ENCODE measurements around the gene ZNF629. TPM values are rescaled to one million over a fixed set of nuclear protein-coding genes. Genes with fewer than 3 reads are reported as not detected.

ZNF629 gene
- total RNA-seq, 5 donors from 2014 or later (not counting 1 experiment from before 2014, with no cell fraction given) = 2.4 to 7.6 (median 4.4) TPM

- peak; percentile 12 to 72 (median 47) for DNase-seq
- Mint-ChIP-seq H3K36me3 (no peaks in the 10 kb centered on the region), H3K27ac (peak overlapping the region; percentile 76 to 82), H3K4me3 (peak overlapping the region; percentile 79 to 88 (median 83)), H3K27me3 (no peaks in the 10 kb centered on the region), H3K4me1 (peaks cover 16 to 27% (median 22%) of the 10 kb centered on the region in 3 donors), H3K9me3 (no peaks in the 10 kb centered on the region)
- ChIA-PET CTCF (interaction anchor here in 1 of 2 donors (0.6 to 1.2 kb wide), 3 partner anchors 9 to 52 kb away, joined by 3 to 10 read pairs (median 5); no protein-coding TSS in a partner anchor), POLR2A (interaction anchor here in 1 of 2 donors (0.7 kb wide), 1 partner anchor 84 kb away, joined by 3 read pairs; no protein-coding TSS in a partner anchor)
- peaks cover 0 to 12% of the 10 kb centered on the region in 2 experiments for H3K27me3 ChIP-seq (replicated peaks in 1 of 2; ENCODE audit: control insufficient read depth in 2 of 2, extremely low read depth in 1 of 2, insufficient read depth in 2 of 2, low read length in 1 of 2)
- ATAC-seq (replicated peaks in 1 of 4) = peak; percentile 87 to 96 (median 92)
- no peaks in the 10 kb centered on the region for H3K36me3 ChIP-seq (ENCODE audit: control insufficient read depth in 2 of 2, extremely low read depth in 1 of 2, insufficient read depth in 1 of 2, low read length in 1 of 2)
- H3K9me3 ChIP-seq = no peaks in the 10 kb centered on the region
- peak overlapping the region; percentile 38 for H3K27ac ChIP-seq (ENCODE audit: low read length)
- peaks cover 5 to 17% of the 10 kb centered on the region in 2 experiments for H3K4me1 ChIP-seq (ENCODE audit: control insufficient read depth in 1 of 2, extremely low read depth in 1 of 2, insufficient read depth in 2 of 2, low read length in 2 of 2)
- H3K4me3 ChIP-seq (ENCODE audit: control insufficient read depth in 1 of 2, extremely low read depth in 1 of 2, low read length in 1 of 2) = peak overlapping the region; percentile 71 to 83
- WGBS (ENCODE audit: insufficient coverage) = 11% methylated on average over 50 of the region's 62 CpGs
These were observed 18.6 kb upstream of the ZNF629 start for GRCh38 chr16:30805370-30806169.

DNA sequence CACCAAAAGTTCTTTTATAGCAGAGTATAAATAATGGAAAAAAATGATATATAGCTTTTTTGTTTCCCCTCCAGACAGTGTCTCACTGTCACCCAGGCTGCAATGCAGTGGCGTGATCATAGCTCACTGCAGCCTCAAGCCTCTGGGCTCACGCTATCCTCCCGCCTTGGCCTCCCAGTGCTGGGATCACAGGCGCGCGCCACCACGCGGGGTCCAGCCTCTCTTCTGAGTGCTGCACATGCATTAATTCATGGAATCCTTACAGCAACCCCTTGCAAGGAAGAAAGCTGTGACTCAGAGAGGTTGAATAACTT is 18.0 kb upstream of the ZNF629 start:
- peaks cover 16 to 27% (median 22%) of the 10 kb centered on the region in 3 donors for H3K4me1 Mint-ChIP-seq
- Histone ChIP-seq H3K9me3 (no peaks in the 10 kb centered on the region), H3K27ac (ENCODE audit: low read length) (peak overlapping the region; percentile 38), H3K4me3 (ENCODE audit: control insufficient read depth in 1 of 2, extremely low read depth in 1 of 2, low read length in 1 of 2) (peak overlapping the region; percentile 71 to 83), H3K4me1 (ENCODE audit: control insufficient read depth in 1 of 2, extremely low read depth in 1 of 2, insufficient read depth in 2 of 2, low read length in 2 of 2) (peaks cover 5 to 17% of the 10 kb centered on the region in 2 experiments), H3K27me3 (replicated peaks in 1 of 2; ENCODE audit: control insufficient read depth in 2 of 2, extremely low read depth in 1 of 2, insufficient read depth in 2 of 2, low read length in 1 of 2) (peaks cover 0 to 12% of the 10 kb centered on the region in 2 experiments), H3K36me3 (ENCODE audit: control insufficient read depth in 2 of 2, extremely low read depth in 1 of 2, insufficient read depth in 1 of 2, low read length in 1 of 2) (no peaks in the 10 kb centered on the region)
- ChIA-PET POLR2A (interaction anchor here in 1 of 2 donors (0.7 kb wide), 1 partner anchor 85 kb away, joined by 3 read pairs; no protein-coding TSS in a partner anchor), CTCF (interaction anchor here in 1 of 2 donors (0.6 to 1.2 kb wide), 2 partner anchors 9 to 52 kb away, joined by 3 to 10 read pairs; no protein-coding TSS in a partner anchor)
- no peaks in the 10 kb centered on the region for H3K27me3 Mint-ChIP-seq
- no peaks in the 10 kb centered on the region for H3K9me3 Mint-ChIP-seq
- peak overlapping the region; percentile 79 to 88 (median 83) for H3K4me3 Mint-ChIP-seq
- peak overlapping the region in 1 of 2 donors; percentile 76 for H3K27ac Mint-ChIP-seq
- H3K36me3 Mint-ChIP-seq = no peaks in the 10 kb centered on the region
- no peak for DNase-seq
- peak; percentile 8 to 22 (median 21) for ATAC-seq (replicated peaks in 1 of 4)
- WGBS (ENCODE audit: insufficient coverage) = 83% methylated on average over 8 of the region's 8 CpGs

DNA sequence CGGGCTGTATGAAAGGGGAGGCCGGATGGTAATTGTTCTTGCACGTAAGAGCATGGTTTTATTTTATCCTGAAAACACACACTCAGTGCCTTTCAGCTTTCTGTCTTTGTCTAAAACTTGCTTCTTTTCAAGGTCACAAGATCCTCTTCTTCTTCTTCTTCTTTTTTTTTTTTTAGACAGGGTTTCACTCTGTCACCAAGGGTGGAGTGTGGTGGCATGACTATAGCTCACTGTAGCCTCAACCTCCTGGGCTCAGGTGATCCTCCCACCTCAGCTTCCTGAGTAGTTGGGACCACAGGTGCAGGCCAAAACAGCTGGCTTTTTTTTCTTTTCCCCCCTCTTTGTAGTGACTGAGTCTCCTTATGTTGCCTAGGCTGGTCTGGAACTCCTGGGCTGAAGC is 15.9 kb upstream of the ZNF629 start:
- no peak overlapping the region for H3K27ac Mint-ChIP-seq
- WGBS (ENCODE audit: insufficient coverage) = no CpG with 5 or more reads among the region's 3 CpGs
- H3K9me3 Mint-ChIP-seq = no peaks in the 10 kb centered on the region
- DNase-seq (no peak), ATAC-seq (replicated peaks in 1 of 4) (no peak)
- no peaks in the 10 kb centered on the region for H3K36me3 Mint-ChIP-seq
- H3K9me3 ChIP-seq = no peaks in the 10 kb centered on the region
- no peaks in the 10 kb centered on the region for H3K36me3 ChIP-seq (ENCODE audit: control insufficient read depth in 2 of 2, extremely low read depth in 1 of 2, insufficient read depth in 1 of 2, low read length in 1 of 2)
- no peak overlapping the region for H3K27ac ChIP-seq (ENCODE audit: low read length)
- POLR2A ChIA-PET = no interaction called here
- H3K27me3 ChIP-seq (replicated peaks in 1 of 2; ENCODE audit: control insufficient read depth in 2 of 2, extremely low read depth in 1 of 2, insufficient read depth in 2 of 2, low read length in 1 of 2) = peaks cover 0 to 12% of the 10 kb centered on the region in 2 experiments
- peaks cover 5 to 17% of the 10 kb centered on the region in 2 experiments for H3K4me1 ChIP-seq (ENCODE audit: control insufficient read depth in 1 of 2, extremely low read depth in 1 of 2, insufficient read depth in 2 of 2, low read length in 2 of 2)
- CTCF ChIA-PET = interaction anchor here in 1 of 2 donors (0.5 kb wide), 1 partner anchor 10 kb away, joined by 6 read pairs; no protein-coding TSS in a partner anchor
- H3K27me3 Mint-ChIP-seq = no peaks in the 10 kb centered on the region
- H3K4me3 Mint-ChIP-seq = no peak overlapping the region
- peaks cover 16 to 27% (median 22%) of the 10 kb centered on the region in 3 donors for H3K4me1 Mint-ChIP-seq
- H3K4me3 ChIP-seq (ENCODE audit: control insufficient read depth in 1 of 2, extremely low read depth in 1 of 2, low read length in 1 of 2) = no peak overlapping the region

DNA sequence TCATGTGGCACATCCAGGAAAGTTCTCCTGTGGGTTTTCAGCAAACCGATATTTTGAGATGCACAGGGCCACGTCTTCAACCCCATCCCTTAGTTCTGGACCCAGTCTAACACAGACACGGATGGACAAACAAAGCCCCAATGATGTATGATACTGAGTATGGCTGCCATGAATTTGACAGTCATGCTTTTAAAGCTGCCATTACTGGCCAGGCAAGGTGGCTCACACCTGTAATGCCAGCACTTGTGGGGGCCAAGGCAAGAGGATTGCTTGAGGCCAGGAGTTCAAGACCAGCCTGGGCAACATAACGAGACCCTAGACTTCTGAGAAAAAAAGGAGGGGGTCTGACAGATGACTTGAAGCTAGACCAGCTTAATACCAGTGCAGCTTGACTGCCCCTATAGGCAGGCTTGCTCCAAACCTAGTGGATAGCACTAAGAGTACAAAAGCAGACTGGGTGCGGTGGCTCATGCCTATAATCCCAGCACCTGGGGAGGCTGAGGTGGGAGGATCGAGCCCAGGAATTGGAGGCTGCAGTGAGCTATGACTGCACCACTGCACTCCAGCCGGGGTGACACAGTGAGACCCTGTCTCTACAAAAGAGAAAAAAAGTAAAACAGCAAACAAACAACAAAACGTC is 10.8 kb upstream of the ZNF629 start:
- ATAC-seq (replicated peaks in 1 of 4) = no peak
- Mint-ChIP-seq H3K4me1 (peaks cover 0 to 2% (median 0%) of the 10 kb centered on the region in 3 donors), H3K9me3 (no peaks in the 10 kb centered on the region), H3K27ac (no peak overlapping the region), H3K27me3 (no peaks in the 10 kb centered on the region), H3K4me3 (no peak overlapping the region), H3K36me3 (no peaks in the 10 kb centered on the region)
- no peak for DNase-seq
- Histone ChIP-seq H3K4me3 (ENCODE audit: control insufficient read depth in 1 of 2, extremely low read depth in 1 of 2, low read length in 1 of 2) (no peak overlapping the region), H3K27ac (ENCODE audit: low read length) (no peak overlapping the region), H3K36me3 (ENCODE audit: control insufficient read depth in 2 of 2, extremely low read depth in 1 of 2, insufficient read depth in 1 of 2, low read length in 1 of 2) (no peaks in the 10 kb centered on the region), H3K4me1 (ENCODE audit: control insufficient read depth in 1 of 2, extremely low read depth in 1 of 2, insufficient read depth in 2 of 2, low read length in 2 of 2) (no peaks in the 10 kb centered on the region), H3K9me3 (no peaks in the 10 kb centered on the region), H3K27me3 (replicated peaks in 1 of 2; ENCODE audit: control insufficient read depth in 2 of 2, extremely low read depth in 1 of 2, insufficient read depth in 2 of 2, low read length in 1 of 2) (peaks cover 0 to 4% of the 10 kb centered on the region in 2 experiments)
- POLR2A ChIA-PET = interaction anchor here in 1 of 2 donors (0.6 kb wide), 1 partner anchor 36 kb away, joined by 5 read pairs; no protein-coding TSS in a partner anchor
- CTCF ChIA-PET = interaction anchor here in 1 of 2 donors (0.8 kb wide), 1 partner anchor 142 kb away, joined by 3 read pairs; no protein-coding TSS in a partner anchor
- 80% methylated on average over 2 of the region's 8 CpGs for WGBS (ENCODE audit: insufficient coverage)

- H3K9me3 ChIP-seq = no peaks in the 10 kb centered on the region
- Mint-ChIP-seq H3K27me3 (no peaks in the 10 kb centered on the region), H3K36me3 (no peaks in the 10 kb centered on the region), H3K4me1 (no peaks in the 10 kb centered on the region), H3K4me3 (no peak overlapping the region), H3K9me3 (no peaks in the 10 kb centered on the region), H3K27ac (no peak overlapping the region)
- ATAC-seq (replicated peaks in 1 of 4) = no peak
- DNase-seq = no peak
- WGBS (ENCODE audit: insufficient coverage) = 92% methylated on average over 2 of the region's 3 CpGs
- H3K36me3 ChIP-seq (ENCODE audit: control insufficient read depth in 2 of 2, extremely low read depth in 1 of 2, insufficient read depth in 1 of 2, low read length in 1 of 2) = no peaks in the 10 kb centered on the region
- ChIA-PET CTCF (interaction anchor here in 1 of 2 donors (0.7 kb wide), 1 partner anchor 990 kb away, joined by 6 read pairs; no protein-coding TSS in a partner anchor), POLR2A (no interaction called here)
- no peak overlapping the region for H3K27ac ChIP-seq (ENCODE audit: low read length)
- H3K4me3 ChIP-seq (ENCODE audit: control insufficient read depth in 1 of 2, extremely low read depth in 1 of 2, low read length in 1 of 2) = no peak overlapping the region
- no peaks in the 10 kb centered on the region for H3K4me1 ChIP-seq (ENCODE audit: control insufficient read depth in 1 of 2, extremely low read depth in 1 of 2, insufficient read depth in 2 of 2, low read length in 2 of 2)
- peaks cover 0 to 13% of the 10 kb centered on the region in 2 experiments for H3K27me3 ChIP-seq (replicated peaks in 1 of 2; ENCODE audit: control insufficient read depth in 2 of 2, extremely low read depth in 1 of 2, insufficient read depth in 2 of 2, low read length in 1 of 2)
These were observed 7.6 kb upstream of the ZNF629 start for GRCh38 chr16:30794634-30795033.

DNA sequence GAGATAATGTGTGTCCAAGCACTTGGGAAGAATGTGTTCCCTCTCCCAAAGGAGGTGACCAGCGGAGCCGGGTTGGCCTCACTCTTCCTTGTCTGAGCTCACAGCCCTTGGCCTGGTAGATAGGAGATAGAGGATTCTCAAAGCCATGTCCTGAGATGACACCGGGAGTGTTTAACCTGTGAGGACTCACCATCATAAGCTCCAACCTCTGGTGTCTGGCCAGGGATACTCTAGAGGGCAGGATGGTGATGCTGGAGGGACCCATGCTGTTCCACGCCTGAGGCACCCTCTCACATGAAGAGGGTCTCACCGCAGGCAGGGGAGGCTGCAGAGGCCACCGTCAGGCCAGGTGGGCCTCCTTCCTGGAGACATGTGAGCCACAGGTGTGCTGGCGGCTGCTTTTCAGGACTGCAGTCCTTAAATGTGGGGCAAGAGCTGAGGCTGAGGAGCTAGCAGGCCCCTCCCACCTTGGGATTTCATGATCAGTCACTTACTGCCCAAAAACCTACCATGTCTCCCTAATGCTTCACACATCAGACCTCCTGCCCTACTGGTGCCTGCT is 6.6 kb upstream of the ZNF629 start:
- ChIA-PET POLR2A (no interaction called here), CTCF (interaction anchor here in 1 of 2 donors (0.6 kb wide), 1 partner anchor 945 kb away, joined by 12 read pairs; no protein-coding TSS in a partner anchor)
- H3K36me3 Mint-ChIP-seq = no peaks in the 10 kb centered on the region
- H3K27me3 ChIP-seq (replicated peaks in 1 of 2; ENCODE audit: control insufficient read depth in 2 of 2, extremely low read depth in 1 of 2, insufficient read depth in 2 of 2, low read length in 1 of 2) = peaks cover 0 to 19% of the 10 kb centered on the region in 2 experiments
- no peaks in the 10 kb centered on the region for H3K4me1 ChIP-seq (ENCODE audit: control insufficient read depth in 1 of 2, extremely low read depth in 1 of 2, insufficient read depth in 2 of 2, low read length in 2 of 2)
- no peaks in the 10 kb centered on the region for H3K4me1 Mint-ChIP-seq
- ATAC-seq (replicated peaks in 1 of 4) (no peak), DNase-seq (no peak)
- no peak overlapping the region for H3K4me3 Mint-ChIP-seq
- H3K27me3 Mint-ChIP-seq = peaks cover 0 to 3% of the 10 kb centered on the region in 2 donors
- no peaks in the 10 kb centered on the region for H3K9me3 Mint-ChIP-seq
- no peak overlapping the region for H3K27ac ChIP-seq (ENCODE audit: low read length)
- WGBS (ENCODE audit: insufficient coverage) = 89% methylated on average over 6 of the region's 7 CpGs
- H3K9me3 ChIP-seq = no peaks in the 10 kb centered on the region
- no peaks in the 10 kb centered on the region for H3K36me3 ChIP-seq (ENCODE audit: control insufficient read depth in 2 of 2, extremely low read depth in 1 of 2, insufficient read depth in 1 of 2, low read length in 1 of 2)
- H3K27ac Mint-ChIP-seq = no peak overlapping the region
- H3K4me3 ChIP-seq (ENCODE audit: control insufficient read depth in 1 of 2, extremely low read depth in 1 of 2, low read length in 1 of 2) = no peak overlapping the region

All from T-cell (primary cell).